ENCODE data around the gene CD300E. TPM values are rescaled to one million over a fixed set of nuclear protein-coding genes. Genes with fewer than 3 reads are reported as not detected.
A peak's percentile ranks its signal among the peaks of the same experiment; 100 is the strongest.

Gene CD300E
- polyA plus RNA-seq, 1 experiment = not detected

- no peaks in the 10 kb centered on the region for H3K27me3 ChIP-seq (ENCODE audit: control insufficient read depth, insufficient read depth, low read length)
- ChIA-PET POLR2A (no interaction called here), CTCF (no interaction called here)
- no peak for TF ChIP-seq CTCF (IDR thresholded peaks at IDR 0.05; ENCODE audit: insufficient read depth, low read depth, low read length)
- H3K4me3 ChIP-seq (ENCODE audit: low read depth, low read length) = no peak overlapping the region
- DNase-seq (ENCODE audit: low read depth) = peak; percentile 35
- H3K36me3 ChIP-seq (ENCODE audit: control insufficient read depth, insufficient read depth, low read length) = no peaks in the 10 kb centered on the region
Observed at GRCh38 chr17:74569020-74570003, 54.2 kb downstream of the CD300E start.

- Histone ChIP-seq H3K4me3 (ENCODE audit: low read depth, low read length) (no peak overlapping the region), H3K27me3 (ENCODE audit: control insufficient read depth, insufficient read depth, low read length) (no peaks in the 10 kb centered on the region), H3K36me3 (ENCODE audit: control insufficient read depth, insufficient read depth, low read length) (no peaks in the 10 kb centered on the region)
- no peak for TF ChIP-seq CTCF (IDR thresholded peaks at IDR 0.05; ENCODE audit: insufficient read depth, low read depth, low read length)
- CTCF ChIA-PET = no interaction called here
- DNase-seq (ENCODE audit: low read depth) = no peak
- POLR2A ChIA-PET = no interaction called here
Observed at GRCh38 chr17:74568106-74568873, 55.2 kb downstream of the CD300E start.

GRCh38 chr17:74567397-74567796, 56.1 kb downstream of the CD300E start, which contains the start of gene CD300H:
Gene CD300H, minus strand, starts transcription at chr17:74567509.
- ChIA-PET POLR2A (no interaction called here), CTCF (no interaction called here)
- no peak for DNase-seq (ENCODE audit: low read depth)
- no peak within 1 kb of the TSS for H3K4me3 ChIP-seq (ENCODE audit: low read depth, low read length)
- H3K27me3 ChIP-seq (ENCODE audit: control insufficient read depth, insufficient read depth, low read length) = no peaks in the 10 kb centered on the region
- H3K36me3 ChIP-seq (ENCODE audit: control insufficient read depth, insufficient read depth, low read length) = no peaks in the 10 kb centered on the region
- no peak for TF ChIP-seq CTCF (IDR thresholded peaks at IDR 0.05; ENCODE audit: insufficient read depth, low read depth, low read length)

- no peak overlapping the region for H3K4me3 ChIP-seq (ENCODE audit: low read depth, low read length)
- peak; percentile 29 for TF ChIP-seq CTCF (IDR thresholded peaks at IDR 0.05; ENCODE audit: insufficient read depth, low read depth, low read length)
- POLR2A ChIA-PET = no interaction called here
- DNase-seq (ENCODE audit: low read depth) = no peak
- CTCF ChIA-PET = interaction anchor here (0.7 to 0.9 kb wide), 2 partner anchors 10 to 198 kb away, joined by 3 to 4 read pairs; no protein-coding TSS in a partner anchor
- no peaks in the 10 kb centered on the region for H3K27me3 ChIP-seq (ENCODE audit: control insufficient read depth, insufficient read depth, low read length)
- H3K36me3 ChIP-seq (ENCODE audit: control insufficient read depth, insufficient read depth, low read length) = no peaks in the 10 kb centered on the region
Observed at GRCh38 chr17:74566132-74566753, 57.3 kb downstream of the CD300E start.

GRCh38 chr17:74565126-74565525, 58.4 kb downstream of the CD300E start:
- ChIA-PET POLR2A (no interaction called here), CTCF (no interaction called here)
- Histone ChIP-seq H3K36me3 (ENCODE audit: control insufficient read depth, insufficient read depth, low read length) (no peaks in the 10 kb centered on the region), H3K27me3 (ENCODE audit: control insufficient read depth, insufficient read depth, low read length) (no peaks in the 10 kb centered on the region), H3K4me3 (ENCODE audit: low read depth, low read length) (no peak overlapping the region)
- no peak for TF ChIP-seq CTCF (IDR thresholded peaks at IDR 0.05; ENCODE audit: insufficient read depth, low read depth, low read length)
- no peak for DNase-seq (ENCODE audit: low read depth)

Measured in BJ (cell line).